HAP-1 (cell line): ENCODE data around the gene PSORS1C1.
"Not testable (repeated sequence)": the region's sequence is repeated elsewhere in the genome, so short reads cannot be mapped to it uniquely, and the experiment has no call there.

Experiments used
- DNase-seq, 2 experiments: peaks; one replicate each; pipeline ENCODE4 v3.0.0-alpha.2; 2016 to 2020; ENCODE audit warnings: low spot score in 2 of 2
- H3K27me3 ChIP-seq: fragments of 250-450 bp; sonication (Bioruptor Pico); 2 replicates; pipeline ENCODE4 v1.5.1; 2020; ENCODE audit warnings: low read depth, mild to moderate bottlenecking, moderate library complexity
- H3K36me3 ChIP-seq: fragments of 250-450 bp; sonication (Bioruptor Pico); replicated peaks from 2 replicates; pipeline ENCODE4 v1.5.1; 2020; ENCODE audit warnings: mild to moderate bottlenecking
- H3K4me1 ChIP-seq: fragments of 250-450 bp; sonication (Bioruptor Pico); 2 replicates; pipeline ENCODE4 v1.5.1; 2020; ENCODE audit warnings: mild to moderate bottlenecking
- H3K4me3 ChIP-seq: fragments of 250-450 bp; sonication (Bioruptor Pico); 2 replicates; pipeline ENCODE4 v1.5.1; 2020; ENCODE audit warnings: mild to moderate bottlenecking, moderate library complexity
- H3K9me3 ChIP-seq: fragments of 250-450 bp; sonication (Bioruptor Pico); 2 replicates; pipeline ENCODE4 v1.5.1; 2020; ENCODE audit warnings: mild to moderate bottlenecking, moderate library complexity
- in situ Hi-C: fragments of 300-500 bp; cut with MboI; formaldehyde crosslinking; loops from 3 replicates; pipeline ENCODE4 v1.14.3; 2020; ENCODE audit warnings: low sequenced_read_pairs, inconsistent platforms, mixed read lengths

The PSORS1C1 gene

GRCh38 chr6:31171931-31172905 lies 57.6 kb downstream of the PSORS1C1 start:
- peaks cover 4% of the 10 kb centered on the region for H3K36me3 ChIP-seq
- no peak overlapping the region for H3K4me3 ChIP-seq
- peaks cover 14% of the 10 kb centered on the region for H3K4me1 ChIP-seq
- no peak for DNase-seq
- peaks cover 3% of the 10 kb centered on the region; the same call in 1 of the 2 replicates for H3K9me3 ChIP-seq
- in situ Hi-C loops, result no loop called here
- no peaks in the 10 kb centered on the region for H3K27me3 ChIP-seq

GRCh38 chr6:31172973-31173384 lies 58.4 kb downstream of the PSORS1C1 start:
- peaks cover 4% of the 10 kb centered on the region for H3K36me3 ChIP-seq
- no peak overlapping the region for H3K4me3 ChIP-seq
- DNase-seq, result peak; percentile 55 to 82
- no peaks in the 10 kb centered on the region for H3K27me3 ChIP-seq
- H3K9me3 ChIP-seq, result peaks cover 3% of the 10 kb centered on the region; the same call in 1 of the 2 replicates
- in situ Hi-C loops, result no loop called here
- peaks cover 14% of the 10 kb centered on the region for H3K4me1 ChIP-seq

- peaks cover 3% of the 10 kb centered on the region; the same call in 1 of the 2 replicates for H3K9me3 ChIP-seq
- H3K4me3 ChIP-seq, result no peak overlapping the region
- H3K4me1 ChIP-seq, result peaks cover 14% of the 10 kb centered on the region
- H3K36me3 ChIP-seq, result peaks cover 4% of the 10 kb centered on the region
- no peaks in the 10 kb centered on the region for H3K27me3 ChIP-seq
- DNase-seq, result no peak
- in situ Hi-C loops, result no loop called here
Measured at GRCh38 chr6:31173406-31173805, 58.8 kb downstream of the PSORS1C1 start.

GRCh38 chr6:31174378-31174777 lies 59.8 kb downstream of the PSORS1C1 start:
- H3K36me3 ChIP-seq, result peaks cover 4% of the 10 kb centered on the region
- no peak overlapping the region for H3K4me3 ChIP-seq
- peaks cover 3% of the 10 kb centered on the region; the same call in 1 of the 2 replicates for H3K9me3 ChIP-seq
- DNase-seq, result no peak
- in situ Hi-C loops, result no loop called here
- H3K27me3 ChIP-seq, result no peaks in the 10 kb centered on the region
- H3K4me1 ChIP-seq, result peaks cover 14% of the 10 kb centered on the region

- peaks cover 14% of the 10 kb centered on the region for H3K4me1 ChIP-seq
- H3K9me3 ChIP-seq, result no peaks in the 10 kb centered on the region
- in situ Hi-C loops, result no loop called here
- no peak overlapping the region for H3K4me3 ChIP-seq
- H3K36me3 ChIP-seq, result no peaks in the 10 kb centered on the region
- no peaks in the 10 kb centered on the region for H3K27me3 ChIP-seq
- no peak for DNase-seq
Measured at GRCh38 chr6:31175971-31176370, 61.4 kb downstream of the PSORS1C1 start.

- Histone ChIP-seq H3K4me1 (no peaks in the 10 kb centered on the region; the same call in 1 of the 2 replicates), H3K36me3 (no peaks in the 10 kb centered on the region), H3K9me3 (no peaks in the 10 kb centered on the region), H3K27me3 (no peaks in the 10 kb centered on the region), H3K4me3 (no peak overlapping the region)
- in situ Hi-C loops, result no loop called here
- DNase-seq, result no peak
Measured at GRCh38 chr6:31178143-31179041, 63.8 kb downstream of the PSORS1C1 start.

- Histone ChIP-seq H3K9me3 (no peaks in the 10 kb centered on the region), H3K4me3 (no peak overlapping the region)
- in situ Hi-C loops, result no loop called here
Measured at GRCh38 chr6:31179042-31179386, 64.4 kb downstream of the PSORS1C1 start.

GRCh38 chr6:31179896-31180295 lies 65.3 kb downstream of the PSORS1C1 start:
- no peaks in the 10 kb centered on the region for H3K4me1 ChIP-seq
- in situ Hi-C loops, result no loop called here
- no peaks in the 10 kb centered on the region for H3K27me3 ChIP-seq
- no peaks in the 10 kb centered on the region for H3K36me3 ChIP-seq
- no peaks in the 10 kb centered on the region for H3K9me3 ChIP-seq
- no peak overlapping the region for H3K4me3 ChIP-seq
- no peak for DNase-seq

More at GRCh38 chr6:31179042-31179386, 64.4 kb downstream of the PSORS1C1 start:
- DNase-seq, result no peak
- no peaks in the 10 kb centered on the region for H3K36me3 ChIP-seq
- H3K27me3 ChIP-seq, result no peaks in the 10 kb centered on the region
- no peaks in the 10 kb centered on the region for H3K4me1 ChIP-seq

- Histone ChIP-seq H3K4me3 (no peak overlapping the region), H3K9me3 (no peaks in the 10 kb centered on the region), H3K36me3 (no peaks in the 10 kb centered on the region), H3K4me1 (no peaks in the 10 kb centered on the region), H3K27me3 (no peaks in the 10 kb centered on the region)
- in situ Hi-C loops, result no loop called here
- no peak for DNase-seq
Measured at GRCh38 chr6:31180500-31180899, 65.9 kb downstream of the PSORS1C1 start.

GRCh38 chr6:31183287-31183686 lies 68.7 kb downstream of the PSORS1C1 start:
- H3K27me3 ChIP-seq, H3K4me3 ChIP-seq, H3K9me3 ChIP-seq, in situ Hi-C loops, H3K36me3 ChIP-seq, H3K4me1 ChIP-seq, DNase-seq: not testable (repeated sequence)

- H3K36me3 ChIP-seq, in situ Hi-C loops, DNase-seq: not testable (repeated sequence)
Measured at GRCh38 chr6:31183859-31184258, 69.3 kb downstream of the PSORS1C1 start.

GRCh38 chr6:31185695-31186051 lies 71.1 kb downstream of the PSORS1C1 start:
- H3K4me1 ChIP-seq, DNase-seq, H3K36me3 ChIP-seq, H3K9me3 ChIP-seq, H3K4me3 ChIP-seq, in situ Hi-C loops, H3K27me3 ChIP-seq: not testable (repeated sequence)

More at GRCh38 chr6:31183859-31184258, 69.3 kb downstream of the PSORS1C1 start:
- not testable (repeated sequence) for H3K4me3 ChIP-seq, H3K9me3 ChIP-seq, H3K27me3 ChIP-seq, H3K4me1 ChIP-seq

GRCh38 chr6:31186052-31186734 lies 71.6 kb downstream of the PSORS1C1 start:
- Histone ChIP-seq H3K4me3 (no peak overlapping the region), H3K9me3 (no peaks in the 10 kb centered on the region), H3K27me3 (no peaks in the 10 kb centered on the region), H3K36me3 (no peaks in the 10 kb centered on the region), H3K4me1 (no peaks in the 10 kb centered on the region)
- DNase-seq, result no peak
- in situ Hi-C loops, result no loop called here
